Retina (tissue), 1 donor: ENCODE measurements around the gene BMPR1B.
"Not testable (repeated sequence)": the region's sequence is repeated elsewhere in the genome, so short reads cannot be mapped to it uniquely, and the experiment has no call there.

Experiments
- DNase-seq: peaks from one replicate; pipeline ENCODE4 v3.0.0-alpha.2; 2016

The BMPR1B gene

DNA sequence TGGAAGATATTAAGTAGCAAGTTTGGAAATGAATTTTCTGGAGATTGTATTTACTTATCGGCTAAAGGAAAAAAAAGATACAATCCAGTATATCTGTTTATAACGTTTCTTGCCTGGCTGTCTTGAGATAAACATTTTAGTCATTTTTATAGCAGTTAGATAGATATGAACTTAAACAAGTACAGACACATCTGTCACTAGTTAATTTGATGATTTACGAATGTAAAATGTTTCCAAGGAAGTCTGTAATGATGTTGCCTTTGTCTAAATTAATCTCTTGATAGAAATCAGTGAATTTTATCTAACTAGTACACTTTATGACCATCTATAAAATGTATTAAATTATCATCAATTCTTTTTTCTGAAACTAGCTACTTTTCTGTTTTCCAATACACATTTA lies 5.7 kb downstream of the BMPR1B start:
- no peak for DNase-seq

DNA sequence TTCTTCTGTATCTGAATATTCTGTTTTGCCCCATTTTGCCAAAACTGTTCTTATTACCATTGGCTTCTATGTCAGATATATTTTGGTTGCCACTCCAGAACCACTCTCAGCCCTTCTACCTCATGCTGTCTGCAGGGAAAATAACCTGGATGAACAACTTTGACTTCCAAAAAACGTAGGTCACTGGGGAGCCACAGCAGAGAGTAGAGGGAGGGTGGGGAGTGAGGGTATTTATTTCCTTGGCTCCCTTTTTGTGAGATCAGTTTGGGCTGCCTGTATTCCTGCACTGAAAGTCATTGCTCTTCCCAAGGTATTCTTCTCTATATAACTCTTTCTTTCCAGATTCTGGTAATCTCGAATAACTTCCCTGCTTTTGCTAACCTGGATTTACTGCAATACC lies 6.3 kb downstream of the BMPR1B start:
- DNase-seq, result no peak

DNA sequence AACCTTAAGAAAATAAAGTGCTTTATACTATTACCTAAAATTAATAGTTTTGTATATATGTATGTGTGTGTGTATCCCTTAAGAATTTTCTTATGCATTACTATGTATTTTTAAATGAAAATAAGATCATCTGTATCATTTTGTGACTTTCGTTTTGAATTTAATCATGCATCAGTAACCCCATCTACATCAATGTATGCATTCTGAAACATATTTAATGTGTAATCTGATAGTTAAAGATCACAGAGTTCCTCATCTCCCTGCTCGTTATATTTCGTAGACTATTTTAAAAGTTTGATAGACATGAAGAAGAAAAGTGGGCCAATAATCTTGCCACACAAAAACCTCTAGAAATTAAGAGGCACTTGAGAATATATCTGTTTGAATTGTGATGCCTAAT lies 7.4 kb downstream of the BMPR1B start:
- DNase-seq, result no peak

GRCh38 chr4:94765648-94766047 lies 7.9 kb downstream of the BMPR1B start:
- no peak for DNase-seq

DNA sequence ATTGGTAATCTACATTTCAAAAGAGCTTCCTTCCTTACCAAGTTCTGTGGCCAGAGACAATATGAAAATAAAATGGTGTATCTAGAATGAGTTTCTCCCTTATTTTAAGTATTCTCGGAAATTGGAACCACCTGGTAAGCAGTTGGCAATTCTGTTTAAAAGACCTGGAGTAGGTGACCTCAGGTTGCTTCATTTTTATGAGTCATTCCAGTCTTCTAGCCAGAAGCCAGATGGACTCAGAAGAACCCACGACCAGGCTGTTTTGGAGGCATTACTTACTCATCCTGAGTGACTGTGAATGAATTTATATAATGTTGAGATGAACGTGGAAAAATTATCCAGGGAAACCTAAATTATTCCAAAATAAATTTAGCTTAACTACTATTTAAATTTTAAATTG lies 9.1 kb downstream of the BMPR1B start:
- DNase-seq, result no peak

DNA sequence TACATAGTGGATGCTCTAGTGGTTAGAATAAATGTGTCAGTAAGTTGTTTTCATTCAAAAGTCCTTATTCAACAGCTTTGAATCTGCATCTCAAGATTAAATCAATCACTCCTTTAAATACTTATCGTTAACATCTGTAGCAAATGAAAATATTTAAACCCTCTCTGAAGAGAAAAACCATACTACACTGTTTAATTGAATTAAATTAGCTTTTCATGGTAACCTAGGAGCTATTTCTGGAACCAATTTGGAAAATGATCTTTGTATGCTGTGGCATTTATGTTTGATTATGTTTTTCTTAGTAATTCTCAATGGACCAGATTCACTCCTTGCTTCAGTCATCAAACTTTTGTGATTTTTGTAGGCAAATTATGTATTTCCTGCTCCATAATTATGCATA lies 9.7 kb downstream of the BMPR1B start:
- DNase-seq, result no peak

DNA sequence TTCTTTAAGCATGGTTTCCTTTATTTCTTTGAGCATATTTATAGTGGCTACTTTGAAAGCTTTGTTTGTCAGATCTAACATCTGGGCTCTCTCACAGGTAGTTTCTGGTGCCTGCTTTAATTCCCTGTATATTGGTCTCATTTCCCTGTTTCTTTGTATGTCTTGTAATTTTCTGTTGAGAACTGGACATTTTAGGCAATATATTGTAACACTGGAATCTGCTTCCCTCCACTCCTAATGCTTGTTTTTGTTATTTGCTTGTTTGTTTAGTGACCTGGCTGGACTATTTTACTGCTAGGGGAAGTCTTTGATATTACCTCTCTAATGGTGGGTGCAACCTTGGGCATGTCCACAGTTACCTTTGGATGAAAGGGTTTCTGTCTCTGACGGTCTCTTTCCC lies 25.0 kb downstream of the BMPR1B start:
- DNase-seq, result no peak

DNA sequence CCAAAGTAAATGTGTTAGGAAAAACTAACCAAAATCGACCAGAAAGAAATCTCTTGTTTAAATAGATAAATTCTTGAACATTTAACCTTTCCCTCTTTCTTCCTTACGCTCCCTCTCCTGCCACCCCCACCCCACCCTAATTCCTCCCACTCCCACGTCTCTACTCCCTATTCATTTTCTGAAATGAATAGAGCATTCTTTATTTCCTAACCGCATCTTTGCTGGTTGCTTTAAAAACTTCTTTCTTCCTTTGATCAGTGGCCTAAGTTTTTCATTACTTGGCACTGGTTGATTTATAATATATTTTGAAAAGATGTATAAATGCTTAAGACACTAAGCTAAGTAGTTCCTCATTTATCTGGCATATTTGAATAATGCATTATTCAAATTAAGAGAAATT lies 33.9 kb downstream of the BMPR1B start:
- DNase-seq, result no peak

DNA sequence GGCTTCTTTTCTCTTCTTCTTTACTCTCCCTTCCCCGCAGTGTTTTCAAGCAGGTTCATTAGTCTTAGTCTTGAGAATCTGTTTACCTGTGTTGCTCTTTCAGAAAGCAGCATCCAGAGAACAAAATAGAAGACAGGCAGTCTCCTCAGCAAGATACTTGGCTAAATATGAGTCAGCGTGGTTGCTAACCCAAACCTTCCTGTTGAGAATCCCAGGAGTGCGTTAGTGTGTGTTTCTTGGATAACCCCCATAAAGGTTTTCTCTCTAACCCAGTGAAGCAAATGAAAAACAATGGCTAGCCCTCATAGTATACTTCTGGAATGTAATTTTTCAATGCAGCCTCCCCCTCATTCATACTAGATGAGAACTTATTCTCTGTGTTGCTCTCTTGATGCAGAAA lies 41.1 kb downstream of the BMPR1B start:
- DNase-seq, result no peak

- DNase-seq, result no peak
Observed at GRCh38 chr4:94801016-94801415, 43.3 kb downstream of the BMPR1B start.

DNA sequence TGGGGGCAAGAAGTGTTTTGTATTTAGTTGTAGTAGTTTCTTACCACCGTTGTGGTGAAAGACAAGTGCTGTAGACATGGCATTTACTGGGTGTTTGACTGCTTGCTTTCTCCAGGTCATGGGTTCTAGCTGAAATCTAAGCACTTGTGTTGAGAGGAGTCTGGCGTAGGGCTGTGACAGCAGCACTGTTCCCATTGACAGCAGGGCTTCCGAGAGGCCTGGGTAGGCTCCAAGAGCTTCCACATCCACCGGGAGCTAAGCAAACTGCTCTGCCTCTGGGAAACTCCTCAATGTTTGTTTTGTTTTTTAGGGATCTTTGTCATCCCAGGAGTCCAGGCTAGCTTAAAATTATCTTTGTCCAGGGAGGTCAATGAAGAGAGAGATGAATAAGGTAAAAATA lies 44.3 kb downstream of the BMPR1B start:
- DNase-seq, result no peak

DNA sequence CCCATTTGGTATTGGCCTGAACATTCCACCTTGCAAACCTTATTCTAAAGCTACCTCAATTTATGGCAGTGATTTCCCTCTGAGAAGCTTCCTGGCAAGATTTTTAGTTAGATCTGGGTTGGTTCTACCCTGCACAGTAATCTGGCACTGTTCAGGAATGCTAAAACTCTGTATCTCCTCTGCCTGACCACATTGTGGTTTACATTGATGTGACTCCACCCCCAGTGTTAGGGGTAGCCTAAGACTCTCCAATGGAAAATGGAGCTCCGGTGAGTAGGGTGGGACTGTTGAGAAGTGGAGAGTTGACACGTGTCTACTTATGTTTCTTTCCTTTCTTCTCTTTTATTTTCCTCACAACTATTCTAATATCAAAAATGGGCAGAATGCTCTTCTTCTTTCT lies 45.4 kb downstream of the BMPR1B start:
- DNase-seq, result no peak

- DNase-seq, result peak; percentile 26
Observed at GRCh38 chr4:94804650-94805049, 46.9 kb downstream of the BMPR1B start.

DNA sequence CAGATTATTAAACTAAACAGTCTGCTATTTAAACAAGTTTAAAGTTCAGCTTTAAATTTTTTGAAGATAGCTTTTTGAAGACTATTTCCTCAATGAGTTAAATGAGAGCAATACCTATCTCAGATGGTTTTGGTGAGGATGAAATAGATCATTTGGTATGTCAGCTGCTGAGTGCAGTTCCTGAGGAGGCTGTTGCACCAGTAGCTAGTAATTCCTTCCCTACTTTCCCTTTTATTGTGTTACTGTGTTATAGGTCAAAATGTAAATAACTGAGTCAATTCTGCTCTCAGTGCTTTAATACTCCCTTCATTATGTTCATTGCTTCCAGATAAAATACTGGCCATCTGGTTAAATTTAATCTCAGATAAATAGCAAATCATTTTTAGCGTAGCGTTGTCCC lies 48.6 kb downstream of the BMPR1B start:
- no peak for DNase-seq

GRCh38 chr4:94811643-94812042 lies 53.9 kb downstream of the BMPR1B start:
- DNase-seq, result no peak

DNA sequence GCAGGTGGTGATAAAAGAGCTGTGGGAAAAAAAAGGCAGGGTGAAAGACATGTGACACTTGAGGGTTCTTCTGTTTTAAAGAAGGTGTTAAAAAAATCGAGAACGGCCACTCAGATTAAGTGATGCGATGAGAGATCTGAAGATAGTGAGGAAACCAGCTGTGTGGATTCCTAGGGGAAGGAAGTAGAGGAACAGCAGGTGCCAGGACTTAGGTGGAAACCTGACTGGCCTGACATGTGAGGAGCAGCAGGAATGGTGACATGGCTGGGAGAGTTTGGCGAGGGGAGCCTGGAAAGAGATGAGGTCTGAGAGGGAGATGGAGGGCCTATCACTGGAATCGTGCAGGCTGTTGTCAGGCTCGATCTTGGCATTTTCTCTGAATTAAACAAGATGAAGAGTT lies 55.5 kb downstream of the BMPR1B start:
- no peak for DNase-seq

GRCh38 chr4:94814237-94814636 lies 56.5 kb downstream of the BMPR1B start:
- no peak for DNase-seq

- no peak for DNase-seq
Observed at GRCh38 chr4:94819371-94820168, 61.8 kb downstream of the BMPR1B start.

DNA sequence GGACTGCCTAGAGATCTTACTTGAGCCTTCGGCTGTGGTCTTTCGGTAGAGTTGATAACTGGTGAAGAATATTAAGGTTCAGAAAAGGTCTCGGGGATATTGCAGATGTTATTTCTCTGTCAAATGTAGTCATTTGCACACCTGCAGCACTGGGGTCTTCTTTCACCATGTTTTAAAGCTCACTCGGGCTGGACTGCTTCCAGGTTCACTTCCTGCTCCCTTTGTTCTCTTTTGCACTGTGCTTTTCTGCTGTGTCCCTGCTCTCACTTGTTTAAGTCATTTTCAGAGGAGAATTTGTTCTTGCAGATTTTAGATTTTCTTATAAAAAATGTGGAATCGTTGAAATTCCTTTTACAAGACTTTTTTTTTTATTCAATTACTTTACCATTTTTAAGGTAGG lies 68.5 kb downstream of the BMPR1B start:
- no peak for DNase-seq

DNA sequence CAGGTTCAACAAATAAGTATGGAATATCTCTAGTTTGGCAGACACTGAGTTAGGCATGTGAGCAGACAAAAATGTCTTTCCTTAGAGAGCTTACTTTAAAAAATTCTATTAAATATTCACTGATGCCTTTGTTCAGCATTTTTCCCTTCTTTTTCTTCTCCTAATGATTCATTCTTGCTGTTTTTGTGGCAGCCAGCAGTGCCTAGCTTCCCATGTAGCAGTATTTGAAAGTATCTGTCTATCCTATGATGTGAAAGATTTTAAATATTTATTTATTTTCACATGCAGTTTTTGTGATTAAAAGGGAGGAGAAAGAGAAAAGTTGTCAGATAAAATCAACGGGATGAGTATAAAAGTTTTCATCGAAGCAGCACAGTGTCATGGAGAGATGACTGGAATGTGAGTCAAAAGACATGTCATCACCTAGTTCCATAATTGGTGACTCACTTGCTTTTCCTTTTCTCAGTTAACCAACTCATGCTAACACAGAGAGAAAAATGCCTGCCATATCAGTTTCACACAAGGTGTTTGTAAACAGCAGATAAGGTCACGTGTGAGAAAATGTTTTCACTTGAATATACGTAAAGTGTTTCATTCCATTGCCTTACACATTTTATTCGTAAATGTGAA lies 69.8 kb downstream of the BMPR1B start:
- DNase-seq, result no peak

- DNase-seq, result no peak
Observed at GRCh38 chr4:94828882-94829281, 71.1 kb downstream of the BMPR1B start.

GRCh38 chr4:94831607-94832006 lies 73.9 kb downstream of the BMPR1B start:
- DNase-seq, result no peak

DNA sequence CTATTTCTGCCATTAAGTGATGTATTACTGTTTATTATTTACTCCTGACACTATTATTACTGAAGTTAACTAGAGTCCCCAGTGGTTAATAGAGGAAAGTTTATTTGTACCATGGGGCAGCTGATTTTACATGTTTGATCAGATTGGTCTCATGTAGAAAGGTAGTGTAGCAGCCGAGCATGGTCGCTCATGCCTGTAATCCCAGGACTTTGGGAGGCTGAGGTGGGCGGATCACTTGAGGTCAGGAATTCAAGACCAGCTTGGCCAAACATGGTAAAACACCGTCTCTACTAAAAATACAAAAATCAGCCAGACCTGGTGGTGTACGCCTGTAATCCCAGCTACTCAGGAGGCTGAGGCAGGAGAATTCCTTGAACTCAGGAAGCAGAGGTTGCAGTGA lies 74.6 kb downstream of the BMPR1B start:
- not testable (repeated sequence) for DNase-seq

GRCh38 chr4:94833394-94833793 lies 75.6 kb downstream of the BMPR1B start:
- no peak for DNase-seq

- DNase-seq, result no peak
Observed at GRCh38 chr4:94834501-94834900, 76.7 kb downstream of the BMPR1B start.
